KG1 (cell line): ENCODE results near the gene ATE1.
"Not testable (repeated sequence)": the region's sequence is repeated elsewhere in the genome, so short reads cannot be mapped to it uniquely, and the experiment has no call there.

Source experiments
- DNase-seq: peaks from one replicate; lab custom pipeline; 2025; lab: John Stamatoyannopoulos, UW

Gene ATE1

GRCh38 chr10:121734589-121735045 is 193.2 kb downstream of the ATE1 start:
- no peak for DNase-seq

GRCh38 chr10:121732656-121733445 is 195.0 kb downstream of the ATE1 start:
- no peak for DNase-seq

- no peak for DNase-seq
Measured at GRCh38 chr10:121732172-121732571, 195.7 kb downstream of the ATE1 start.

GRCh38 chr10:121724282-121724681 is 203.5 kb downstream of the ATE1 start:
- no peak for DNase-seq

- DNase-seq = no peak
Measured at GRCh38 chr10:121722665-121723064, 205.2 kb downstream of the ATE1 start.

- DNase-seq = no peak
Measured at GRCh38 chr10:121721257-121721656, 206.6 kb downstream of the ATE1 start.

- DNase-seq = no peak
Measured at GRCh38 chr10:121715969-121716368, 211.9 kb downstream of the ATE1 start.

- DNase-seq = no peak
Measured at GRCh38 chr10:121715076-121715475, 212.8 kb downstream of the ATE1 start.

GRCh38 chr10:121713486-121713885 is 214.3 kb downstream of the ATE1 start:
- DNase-seq = no peak

- no peak for DNase-seq
Measured at GRCh38 chr10:121710971-121711370, 216.9 kb downstream of the ATE1 start.

- DNase-seq = no peak
Measured at GRCh38 chr10:121710207-121710606, 217.6 kb downstream of the ATE1 start.

- no peak for DNase-seq
Measured at GRCh38 chr10:121709675-121710073, 218.2 kb downstream of the ATE1 start.

- no peak for DNase-seq
Measured at GRCh38 chr10:121708728-121709674, 218.8 kb downstream of the ATE1 start.

- no peak for DNase-seq
Measured at GRCh38 chr10:121702351-121703320, 225.2 kb downstream of the ATE1 start.

- no peak for DNase-seq
Measured at GRCh38 chr10:121700416-121700815, 227.4 kb downstream of the ATE1 start.

GRCh38 chr10:121699703-121700102 is 228.1 kb downstream of the ATE1 start:
- not testable (repeated sequence) for DNase-seq

GRCh38 chr10:121698902-121699301 is 228.9 kb downstream of the ATE1 start:
- no peak for DNase-seq

- DNase-seq = no peak
Measured at GRCh38 chr10:121698336-121698735, 229.5 kb downstream of the ATE1 start.

- DNase-seq = no peak
Measured at GRCh38 chr10:121696854-121697253, 231.0 kb downstream of the ATE1 start.

GRCh38 chr10:121695731-121696464 is 231.9 kb downstream of the ATE1 start:
- no peak for DNase-seq
